Neural crest cell (in vitro differentiated cells): ENCODE results near the gene RBM4B. TPM values are rescaled to one million over a fixed set of nuclear protein-coding genes. Genes with fewer than 3 reads are reported as not detected.

ENCODE experiments used
- DNase-seq: peaks from one replicate; pipeline ENCODE4 v3.0.0; 2021; ENCODE audit warnings: low read depth, mixed read lengths, low spot score
- H3K27ac Mint-ChIP-seq: one replicate; pipeline ENCODE4 v1.8.0; 2021; ENCODE audit warnings: mild to moderate bottlenecking, mixed read lengths; ENCODE audit not compliant: unreplicated experiment
- H3K27me3 Mint-ChIP-seq: 2 replicates; pipeline ENCODE4 v1.8.0; 2021; ENCODE audit warnings: low read depth, mild to moderate bottlenecking, mixed read lengths
- H3K36me3 Mint-ChIP-seq: 2 replicates; pipeline ENCODE4 v1.8.0; 2021; ENCODE audit warnings: low read depth, mild to moderate bottlenecking, mixed read lengths
- H3K4me1 Mint-ChIP-seq: 2 replicates; pipeline ENCODE4 v1.8.0; 2021; ENCODE audit warnings: mixed read lengths
- H3K4me3 Mint-ChIP-seq: one replicate; pipeline ENCODE4 v1.8.0; 2021; ENCODE audit warnings: mild to moderate bottlenecking, mixed read lengths
- H3K9me3 Mint-ChIP-seq: 2 replicates; pipeline ENCODE4 v1.8.0; 2021; ENCODE audit warnings: mixed read lengths
- CTCF ChIP-seq: fragments of 200-600 bp; sonication (generic); conservative IDR thresholded peaks from 2 replicates; pipeline ENCODE4 v1.5.0; 2021; ENCODE audit warnings: antibody characterized with exemption, mild to moderate bottlenecking
- total RNA-seq: library from RNA; stranded (reverse); gene quantifications from 2 replicates; pipeline ENCODE4 v1.2.1, GENCODE V29; 2021

Gene RBM4B
- total RNA-seq, 1 donor from 2014 or later = 61.9 TPM

GRCh38 chr11:66698491-66698890 is 20.8 kb upstream of the RBM4B start:
- Mint-ChIP-seq H3K36me3 (peaks cover 17% of the 10 kb centered on the region), H3K4me1 (peaks cover 8% of the 10 kb centered on the region), H3K9me3 (no peaks in the 10 kb centered on the region), H3K27ac (no peak overlapping the region), H3K27me3 (peaks cover 3% of the 10 kb centered on the region), H3K4me3 (no peak overlapping the region)
- no peak for DNase-seq
- TF ChIP-seq CTCF = no peak

GRCh38 chr11:66697988-66698387 is 20.3 kb upstream of the RBM4B start:
- Mint-ChIP-seq H3K4me1 (peaks cover 8% of the 10 kb centered on the region), H3K36me3 (peaks cover 17% of the 10 kb centered on the region), H3K27ac (no peak overlapping the region), H3K27me3 (peaks cover 3% of the 10 kb centered on the region), H3K9me3 (no peaks in the 10 kb centered on the region), H3K4me3 (no peak overlapping the region)
- no peak for DNase-seq
- no peak for TF ChIP-seq CTCF

- no peak overlapping the region for H3K4me3 Mint-ChIP-seq
- peaks cover 12% of the 10 kb centered on the region for H3K36me3 Mint-ChIP-seq
- no peak overlapping the region for H3K27ac Mint-ChIP-seq
- no peak for DNase-seq
- H3K4me1 Mint-ChIP-seq = peaks cover 8% of the 10 kb centered on the region
- H3K9me3 Mint-ChIP-seq = no peaks in the 10 kb centered on the region
- H3K27me3 Mint-ChIP-seq = peaks cover 3% of the 10 kb centered on the region
- TF ChIP-seq CTCF = no peak
These were observed 18.5 kb upstream of the RBM4B start for GRCh38 chr11:66696146-66696545.

DNA sequence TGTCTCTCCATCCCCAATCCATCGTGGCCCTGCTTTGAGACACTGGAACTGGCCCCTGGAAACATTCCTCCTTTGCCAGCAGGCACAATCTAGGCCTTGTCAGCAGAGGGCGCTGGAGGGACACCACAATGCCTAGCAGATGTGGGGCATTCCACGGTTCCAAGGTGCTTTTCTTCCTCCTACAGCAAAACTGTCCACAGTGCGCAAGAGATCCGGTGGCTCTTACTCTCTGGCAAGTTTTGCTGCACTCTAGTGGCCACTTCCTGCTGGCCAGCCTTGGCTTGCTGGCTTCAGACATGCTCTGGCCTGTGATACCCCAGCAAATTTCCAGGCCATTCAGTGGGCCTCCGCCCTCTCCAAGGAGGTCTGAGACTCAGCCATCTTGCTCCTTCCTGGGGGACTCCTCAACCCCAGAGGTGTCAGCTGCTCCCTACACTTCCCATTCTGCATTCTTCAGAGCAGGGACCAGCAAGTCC is 17.1 kb upstream of the RBM4B start:
- Mint-ChIP-seq H3K27me3 (peaks cover 3% of the 10 kb centered on the region), H3K4me3 (peak overlapping the region; percentile 28), H3K27ac (no peak overlapping the region), H3K9me3 (no peaks in the 10 kb centered on the region), H3K4me1 (peaks cover 8% of the 10 kb centered on the region), H3K36me3 (peaks cover 12% of the 10 kb centered on the region)
- peak; percentile 93 for DNase-seq
- peak; percentile 96 for TF ChIP-seq CTCF

- Mint-ChIP-seq H3K4me1 (peaks cover 8% of the 10 kb centered on the region), H3K27me3 (peaks cover 3% of the 10 kb centered on the region), H3K9me3 (no peaks in the 10 kb centered on the region), H3K4me3 (no peak overlapping the region), H3K27ac (peak overlapping the region; percentile 68), H3K36me3 (peaks cover 8% of the 10 kb centered on the region)
- no peak for DNase-seq
- no peak for TF ChIP-seq CTCF
These were observed 16.3 kb upstream of the RBM4B start for GRCh38 chr11:66694056-66694410.
